ENCODE data around the gene PNPLA7.

- no peak for TF ChIP-seq ZNF692 (tag by site-specific recombination; IDR thresholded peaks at IDR 0.05)
- TF ChIP-seq ZNF155 (tag by site-specific recombination; IDR thresholded peaks at IDR 0.05), result no peak
Measured at GRCh38 chr9:137524981-137525317, 25.3 kb downstream of the PNPLA7 start.

Data from HEK293 (cell line).